ENCODE measurements around the gene MPIG6B.

GRCh38 chr6:31739639-31740396 is 16.6 kb downstream of the MPIG6B start, which contains the start of gene MSH5:
- TF ChIP-seq, protein P1, sequence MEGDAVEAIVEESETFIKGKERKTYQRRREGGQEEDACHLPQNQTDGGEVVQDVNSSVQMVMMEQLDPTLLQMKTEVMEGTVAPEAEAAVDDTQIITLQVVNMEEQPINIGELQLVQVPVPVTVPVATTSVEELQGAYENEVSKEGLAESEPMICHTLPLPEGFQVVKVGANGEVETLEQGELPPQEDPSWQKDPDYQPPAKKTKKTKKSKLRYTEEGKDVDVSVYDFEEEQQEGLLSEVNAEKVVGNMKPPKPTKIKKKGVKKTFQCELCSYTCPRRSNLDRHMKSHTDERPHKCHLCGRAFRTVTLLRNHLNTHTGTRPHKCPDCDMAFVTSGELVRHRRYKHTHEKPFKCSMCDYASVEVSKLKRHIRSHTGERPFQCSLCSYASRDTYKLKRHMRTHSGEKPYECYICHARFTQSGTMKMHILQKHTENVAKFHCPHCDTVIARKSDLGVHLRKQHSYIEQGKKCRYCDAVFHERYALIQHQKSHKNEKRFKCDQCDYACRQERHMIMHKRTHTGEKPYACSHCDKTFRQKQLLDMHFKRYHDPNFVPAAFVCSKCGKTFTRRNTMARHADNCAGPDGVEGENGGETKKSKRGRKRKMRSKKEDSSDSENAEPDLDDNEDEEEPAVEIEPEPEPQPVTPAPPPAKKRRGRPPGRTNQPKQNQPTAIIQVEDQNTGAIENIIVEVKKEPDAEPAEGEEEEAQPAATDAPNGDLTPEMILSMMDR (IDR thresholded peaks at IDR 0.05; ENCODE audit: low read length) = no peak
- TF ChIP-seq EZH2phosphoT487 (IDR thresholded peaks at IDR 0.05; ENCODE audit: low read length) = no peak
- no peak for TF ChIP-seq EZH2 (optimal IDR thresholded peaks at IDR 0.05; ENCODE audit: low read depth, low read length)

Measured in MM.1S (cell line).